GM23338 (cell line): ENCODE results near the gene DCDC1. TPM values are rescaled to one million over a fixed set of nuclear protein-coding genes. Genes with fewer than 3 reads are reported as not detected.

Source experiments
- ATAC-seq: fragments of 200-7000 bp; cut with Tn5 transposase; 3 replicates; pipeline ENCODE4 v1.9.1; 2020
- DNase-seq: peaks from one replicate; pipeline ENCODE4 v3.0.0-alpha.2; 2015; ENCODE audit warnings: low spot score
- H2AFZ ChIP-seq: fragments of 200-600 bp; sonication (generic); 2 replicates; pipeline ENCODE4 v1.8.0; 2016; ENCODE audit warnings: antibody characterized with exemption, mild to moderate bottlenecking, moderate library complexity
- H3F3A ChIP-seq: fragments of 200-600 bp; sonication (generic); replicated peaks from 2 replicates; pipeline ENCODE4 v1.8.0; 2017; ENCODE audit warnings: antibody characterized with exemption, mixed run types, low read depth
- H3K27ac ChIP-seq: fragments of 200-600 bp; sonication (generic); 2 replicates; pipeline ENCODE4 v1.6.1; 2016; ENCODE audit warnings: low read depth
- H3K27me3 ChIP-seq: fragments of 200-600 bp; sonication (generic); 2 replicates; pipeline ENCODE4 v1.8.0; 2016; ENCODE audit warnings: mild to moderate bottlenecking, mixed run types, moderate library complexity; ENCODE audit not compliant: insufficient read depth
- H3K36me3 ChIP-seq: fragments of 200-600 bp; sonication (generic); 2 replicates; pipeline ENCODE4 v1.8.0; 2016; ENCODE audit warnings: mild to moderate bottlenecking; ENCODE audit not compliant: insufficient read depth
- H3K4me1 ChIP-seq: fragments of 200-600 bp; sonication (generic); 2 replicates; pipeline ENCODE4 v1.8.0; 2016; ENCODE audit warnings: mild to moderate bottlenecking, moderate library complexity; ENCODE audit not compliant: insufficient read depth
- H3K4me2 ChIP-seq: fragments of 200-600 bp; sonication (generic); 2 replicates; pipeline ENCODE4 v1.7.1; 2017; ENCODE audit warnings: mixed run types
- H3K4me3 ChIP-seq: fragments of 200-600 bp; sonication (generic); 2 replicates; pipeline ENCODE4 v1.6.1; 2016; ENCODE audit warnings: mixed run types
- H3K79me2 ChIP-seq: fragments of 200-600 bp; sonication (generic); replicated peaks from 2 replicates; pipeline ENCODE4 v1.8.0; 2017; ENCODE audit warnings: mild to moderate bottlenecking; ENCODE audit not compliant: insufficient read depth
- H3K9me2 ChIP-seq: fragments of 200-600 bp; sonication (generic); 2 replicates; pipeline ENCODE4 v1.8.0; 2017; ENCODE audit not compliant: insufficient read depth
- H4K20me1 ChIP-seq: fragments of 200-600 bp; sonication (generic); replicated peaks from 2 replicates; pipeline ENCODE4 v1.8.0; 2017; ENCODE audit warnings: mild to moderate bottlenecking; ENCODE audit not compliant: insufficient read depth
- H3K27ac Mint-ChIP-seq: 2 replicates; pipeline ENCODE4 v1.8.0; 2020; ENCODE audit warnings: inconsistent platforms, mild to moderate bottlenecking, moderate library complexity, mixed read lengths
- H3K27me3 Mint-ChIP-seq: 3 replicates; pipeline ENCODE4 v1.8.0; 2022; ENCODE audit warnings: low read depth, mild to moderate bottlenecking, moderate library complexity, mixed read lengths, inconsistent platforms; ENCODE audit not compliant: insufficient read depth, poor library complexity
- H3K36me3 Mint-ChIP-seq: 3 replicates; pipeline ENCODE4 v1.8.0; 2021; ENCODE audit warnings: low read depth, mild to moderate bottlenecking, inconsistent platforms, moderate library complexity, mixed read lengths
- H3K4me1 Mint-ChIP-seq: 3 replicates; pipeline ENCODE4 v1.8.0; 2020; ENCODE audit warnings: mild to moderate bottlenecking, inconsistent platforms, mixed read lengths
- H3K4me3 Mint-ChIP-seq: 3 replicates; pipeline ENCODE4 v1.8.0; 2021; ENCODE audit warnings: moderate library complexity, mild to moderate bottlenecking, inconsistent platforms, mixed read lengths
- H3K9me3 Mint-ChIP-seq: 3 replicates; pipeline ENCODE4 v1.8.0; 2020; ENCODE audit warnings: moderate library complexity, mild to moderate bottlenecking, inconsistent platforms, mixed read lengths
- CREB1 ChIP-seq: fragments of 250-450 bp; sonication (Bioruptor Pico); IDR thresholded peaks from 2 replicates; pipeline ENCODE4 v1.5.0; 2020; ENCODE audit warnings: low read depth, mild to moderate bottlenecking, moderate library complexity
- EZH2 ChIP-seq: fragments of 200-600 bp; sonication (generic); IDR thresholded peaks from one replicate; pipeline ENCODE4 v1.8.0; 2017; ENCODE audit warnings: antibody characterized with exemption, mild to moderate bottlenecking, low read depth; ENCODE audit not compliant: unreplicated experiment
- EZH2phosphoT487 ChIP-seq: fragments of 200-600 bp; sonication (generic); IDR thresholded peaks from one replicate; pipeline ENCODE4 v1.8.1; 2018; ENCODE audit warnings: antibody characterized with exemption; ENCODE audit not compliant: unreplicated experiment
- JUNB ChIP-seq: IDR thresholded peaks from one replicate; pipeline ENCODE4 v1.6.1; 2016; ENCODE audit warnings: antibody characterized with exemption; ENCODE audit not compliant: unreplicated experiment
- NANOG ChIP-seq: IDR thresholded peaks from 2 replicates; pipeline ENCODE4 v1.6.1; 2016; ENCODE audit warnings: antibody characterized with exemption, borderline replicate concordance
- POLR2AphosphoS5 ChIP-seq: IDR thresholded peaks from 2 replicates; pipeline ENCODE4 v1.6.1; 2016; ENCODE audit warnings: antibody characterized with exemption, low read depth
- ZNF114 ChIP-seq: fragments of 250-450 bp; sonication (Bioruptor Pico); IDR thresholded peaks from 2 replicates; pipeline ENCODE4 v1.5.0; 2020; ENCODE audit warnings: mild to moderate bottlenecking, moderate library complexity
- ZNF331 ChIP-seq: fragments of 250-450 bp; sonication (Bioruptor Pico); IDR thresholded peaks from 2 replicates; pipeline ENCODE4 v1.5.0; 2020; ENCODE audit warnings: low read depth, mild to moderate bottlenecking, moderate library complexity
- polyA plus RNA-seq: library from polyadenylated mRNA; unstranded; fragments of >200 nt; fragmentation: Nextera tagmentation; extraction: Ambion mirVana; gene quantifications from 2 replicates; pipeline ENCODE4 v1.2.1, GENCODE V29; 2016
- total RNA-seq: library from RNA; depleted of rRNA; stranded (reverse); fragments of >200 nt; shearing (Covaris generic); gene quantifications from 2 replicates; pipeline ENCODE4 v1.2.3, GENCODE V29; 2014
- TF ChIP-seq, protein P1 (sequence below), 2 experiments: fragments of 200-600 bp in 1 of 2; sonication (generic) in 1 of 2; conservative IDR thresholded peaks; 2 replicates each; pipeline versions ENCODE4 v1.5.1 to v1.6.1; 2016 to 2017; ENCODE audit warnings: antibody characterized with exemption in 2 of 2, low read depth in 2 of 2, mild to moderate bottlenecking in 2 of 2, moderate library complexity in 1 of 2
- TF ChIP-seq, protein P2 (sequence below): IDR thresholded peaks from 2 replicates; pipeline ENCODE4 v1.6.1; 2016; ENCODE audit warnings: antibody characterized with exemption
- TF ChIP-seq, protein P3 (sequence below): IDR thresholded peaks from one replicate; pipeline ENCODE4 v1.6.1; 2018; ENCODE audit warnings: antibody characterized with exemption; ENCODE audit not compliant: unreplicated experiment
- TF ChIP-seq, protein P4 (sequence below): fragments of 250-450 bp; sonication (Bioruptor Pico); IDR thresholded peaks from 2 replicates; pipeline ENCODE4 v1.5.0; 2020; ENCODE audit warnings: mild to moderate bottlenecking, moderate library complexity

Gene DCDC1
- total and polyA plus RNA-seq, 2 experiments from 2014 or later, result 0.56 to 0.58 TPM

DNA sequence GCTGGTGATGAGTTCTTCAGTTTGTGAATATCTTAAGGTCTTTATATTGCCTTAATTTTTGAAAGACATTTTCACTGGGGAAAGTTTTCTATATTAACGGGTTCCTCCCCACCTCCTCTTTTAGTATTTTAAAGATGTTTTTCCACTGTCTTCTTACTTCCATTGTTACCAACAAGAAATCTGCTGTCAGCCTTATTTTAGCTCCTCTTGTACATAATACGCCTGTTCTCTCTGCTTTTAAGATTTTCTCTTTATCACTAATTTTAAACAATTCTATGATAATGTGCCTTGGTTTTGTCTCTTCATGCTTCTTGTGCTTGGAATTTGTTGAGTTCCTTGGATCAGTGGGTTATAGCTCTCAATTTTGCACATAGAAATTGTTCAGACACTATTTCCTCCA lies 280.4 kb downstream of the DCDC1 start (continued):
- TF ChIP-seq, protein P1, sequence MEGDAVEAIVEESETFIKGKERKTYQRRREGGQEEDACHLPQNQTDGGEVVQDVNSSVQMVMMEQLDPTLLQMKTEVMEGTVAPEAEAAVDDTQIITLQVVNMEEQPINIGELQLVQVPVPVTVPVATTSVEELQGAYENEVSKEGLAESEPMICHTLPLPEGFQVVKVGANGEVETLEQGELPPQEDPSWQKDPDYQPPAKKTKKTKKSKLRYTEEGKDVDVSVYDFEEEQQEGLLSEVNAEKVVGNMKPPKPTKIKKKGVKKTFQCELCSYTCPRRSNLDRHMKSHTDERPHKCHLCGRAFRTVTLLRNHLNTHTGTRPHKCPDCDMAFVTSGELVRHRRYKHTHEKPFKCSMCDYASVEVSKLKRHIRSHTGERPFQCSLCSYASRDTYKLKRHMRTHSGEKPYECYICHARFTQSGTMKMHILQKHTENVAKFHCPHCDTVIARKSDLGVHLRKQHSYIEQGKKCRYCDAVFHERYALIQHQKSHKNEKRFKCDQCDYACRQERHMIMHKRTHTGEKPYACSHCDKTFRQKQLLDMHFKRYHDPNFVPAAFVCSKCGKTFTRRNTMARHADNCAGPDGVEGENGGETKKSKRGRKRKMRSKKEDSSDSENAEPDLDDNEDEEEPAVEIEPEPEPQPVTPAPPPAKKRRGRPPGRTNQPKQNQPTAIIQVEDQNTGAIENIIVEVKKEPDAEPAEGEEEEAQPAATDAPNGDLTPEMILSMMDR (conservative IDR thresholded peaks at IDR 0.05; ENCODE audit: low read depth in 2 of 2), result no peak
- TF ChIP-seq NANOG (no peak), EZH2phosphoT487 (no peak), ZNF114 (CRISPR knock-in tag) (no peak), POLR2AphosphoS5 (no peak), EZH2 (no peak), JUNB (no peak), CREB1 (CRISPR knock-in tag) (no peak)
- TF ChIP-seq, protein P2, sequence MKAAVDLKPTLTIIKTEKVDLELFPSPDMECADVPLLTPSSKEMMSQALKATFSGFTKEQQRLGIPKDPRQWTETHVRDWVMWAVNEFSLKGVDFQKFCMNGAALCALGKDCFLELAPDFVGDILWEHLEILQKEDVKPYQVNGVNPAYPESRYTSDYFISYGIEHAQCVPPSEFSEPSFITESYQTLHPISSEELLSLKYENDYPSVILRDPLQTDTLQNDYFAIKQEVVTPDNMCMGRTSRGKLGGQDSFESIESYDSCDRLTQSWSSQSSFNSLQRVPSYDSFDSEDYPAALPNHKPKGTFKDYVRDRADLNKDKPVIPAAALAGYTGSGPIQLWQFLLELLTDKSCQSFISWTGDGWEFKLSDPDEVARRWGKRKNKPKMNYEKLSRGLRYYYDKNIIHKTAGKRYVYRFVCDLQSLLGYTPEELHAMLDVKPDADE, result no peak
- TF ChIP-seq, protein P3, sequence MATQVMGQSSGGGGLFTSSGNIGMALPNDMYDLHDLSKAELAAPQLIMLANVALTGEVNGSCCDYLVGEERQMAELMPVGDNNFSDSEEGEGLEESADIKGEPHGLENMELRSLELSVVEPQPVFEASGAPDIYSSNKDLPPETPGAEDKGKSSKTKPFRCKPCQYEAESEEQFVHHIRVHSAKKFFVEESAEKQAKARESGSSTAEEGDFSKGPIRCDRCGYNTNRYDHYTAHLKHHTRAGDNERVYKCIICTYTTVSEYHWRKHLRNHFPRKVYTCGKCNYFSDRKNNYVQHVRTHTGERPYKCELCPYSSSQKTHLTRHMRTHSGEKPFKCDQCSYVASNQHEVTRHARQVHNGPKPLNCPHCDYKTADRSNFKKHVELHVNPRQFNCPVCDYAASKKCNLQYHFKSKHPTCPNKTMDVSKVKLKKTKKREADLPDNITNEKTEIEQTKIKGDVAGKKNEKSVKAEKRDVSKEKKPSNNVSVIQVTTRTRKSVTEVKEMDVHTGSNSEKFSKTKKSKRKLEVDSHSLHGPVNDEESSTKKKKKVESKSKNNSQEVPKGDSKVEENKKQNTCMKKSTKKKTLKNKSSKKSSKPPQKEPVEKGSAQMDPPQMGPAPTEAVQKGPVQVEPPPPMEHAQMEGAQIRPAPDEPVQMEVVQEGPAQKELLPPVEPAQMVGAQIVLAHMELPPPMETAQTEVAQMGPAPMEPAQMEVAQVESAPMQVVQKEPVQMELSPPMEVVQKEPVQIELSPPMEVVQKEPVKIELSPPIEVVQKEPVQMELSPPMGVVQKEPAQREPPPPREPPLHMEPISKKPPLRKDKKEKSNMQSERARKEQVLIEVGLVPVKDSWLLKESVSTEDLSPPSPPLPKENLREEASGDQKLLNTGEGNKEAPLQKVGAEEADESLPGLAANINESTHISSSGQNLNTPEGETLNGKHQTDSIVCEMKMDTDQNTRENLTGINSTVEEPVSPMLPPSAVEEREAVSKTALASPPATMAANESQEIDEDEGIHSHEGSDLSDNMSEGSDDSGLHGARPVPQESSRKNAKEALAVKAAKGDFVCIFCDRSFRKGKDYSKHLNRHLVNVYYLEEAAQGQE, result no peak

DNA sequence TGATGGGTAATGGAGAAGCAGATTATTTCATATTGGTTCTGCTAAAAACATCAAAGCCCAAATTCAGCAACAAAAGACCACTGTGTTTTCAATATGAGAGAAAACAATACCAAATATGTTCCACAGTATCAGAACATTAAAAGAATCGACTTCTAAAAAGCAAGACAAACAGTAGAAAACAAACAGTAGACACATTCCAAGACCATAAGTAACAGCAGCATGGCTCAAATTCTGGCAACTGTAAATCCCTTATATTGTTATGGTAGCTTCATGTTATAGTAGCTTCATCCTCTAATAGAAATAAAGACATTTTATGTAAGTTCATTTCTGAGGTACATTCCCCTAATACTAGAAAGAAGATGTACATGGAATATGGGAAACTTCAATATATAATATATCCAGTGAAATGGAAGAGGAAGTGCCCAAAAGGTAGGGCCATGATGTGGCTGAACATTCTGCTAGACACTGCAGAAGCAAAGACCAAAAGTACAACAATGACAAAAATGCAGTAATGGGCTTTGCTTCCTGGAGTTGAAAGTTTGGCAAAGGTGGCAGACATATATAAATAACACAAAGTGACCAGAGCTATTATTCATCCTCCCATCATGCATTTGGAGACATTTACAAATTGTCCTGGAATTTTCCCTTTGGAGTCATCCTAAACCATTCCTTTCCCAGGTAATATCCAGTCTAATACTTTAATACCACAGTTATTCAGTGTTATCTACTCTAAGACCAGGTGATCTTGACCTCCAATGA lies 299.9 kb downstream of the DCDC1 start:
- H3K9me2 ChIP-seq, result no peaks in the 10 kb centered on the region
- H3K27me3 ChIP-seq, result no peaks in the 10 kb centered on the region
- no peak overlapping the region for H3K27ac Mint-ChIP-seq
- no peaks in the 10 kb centered on the region for H3K36me3 Mint-ChIP-seq
- H3K79me2 ChIP-seq, result no peaks in the 10 kb centered on the region
- H2AFZ ChIP-seq, result no peak overlapping the region
- DNase-seq, result no peak
- H3K4me1 Mint-ChIP-seq, result peaks cover 5% of the 10 kb centered on the region
- no peak overlapping the region for H3K4me3 Mint-ChIP-seq
- no peak overlapping the region for H3K4me3 ChIP-seq
- no peaks in the 10 kb centered on the region for H4K20me1 ChIP-seq
- ATAC-seq, result no peak
- no peaks in the 10 kb centered on the region for H3F3A ChIP-seq
- no peaks in the 10 kb centered on the region for H3K27me3 Mint-ChIP-seq
- H3K36me3 ChIP-seq, result no peaks in the 10 kb centered on the region
- H3K4me2 ChIP-seq, result no peak overlapping the region
- H3K9me3 Mint-ChIP-seq, result no peaks in the 10 kb centered on the region
- 0 out of 2 replicates have a peak, but pooled peaks cover 5% of the 10 kb centered on the region for H3K4me1 ChIP-seq
- no peak overlapping the region for H3K27ac ChIP-seq
- TF ChIP-seq ZNF331 (no peak), ZNF114 (CRISPR knock-in tag) (no peak), POLR2AphosphoS5 (no peak), EZH2 (no peak)
- TF ChIP-seq, protein P4, sequence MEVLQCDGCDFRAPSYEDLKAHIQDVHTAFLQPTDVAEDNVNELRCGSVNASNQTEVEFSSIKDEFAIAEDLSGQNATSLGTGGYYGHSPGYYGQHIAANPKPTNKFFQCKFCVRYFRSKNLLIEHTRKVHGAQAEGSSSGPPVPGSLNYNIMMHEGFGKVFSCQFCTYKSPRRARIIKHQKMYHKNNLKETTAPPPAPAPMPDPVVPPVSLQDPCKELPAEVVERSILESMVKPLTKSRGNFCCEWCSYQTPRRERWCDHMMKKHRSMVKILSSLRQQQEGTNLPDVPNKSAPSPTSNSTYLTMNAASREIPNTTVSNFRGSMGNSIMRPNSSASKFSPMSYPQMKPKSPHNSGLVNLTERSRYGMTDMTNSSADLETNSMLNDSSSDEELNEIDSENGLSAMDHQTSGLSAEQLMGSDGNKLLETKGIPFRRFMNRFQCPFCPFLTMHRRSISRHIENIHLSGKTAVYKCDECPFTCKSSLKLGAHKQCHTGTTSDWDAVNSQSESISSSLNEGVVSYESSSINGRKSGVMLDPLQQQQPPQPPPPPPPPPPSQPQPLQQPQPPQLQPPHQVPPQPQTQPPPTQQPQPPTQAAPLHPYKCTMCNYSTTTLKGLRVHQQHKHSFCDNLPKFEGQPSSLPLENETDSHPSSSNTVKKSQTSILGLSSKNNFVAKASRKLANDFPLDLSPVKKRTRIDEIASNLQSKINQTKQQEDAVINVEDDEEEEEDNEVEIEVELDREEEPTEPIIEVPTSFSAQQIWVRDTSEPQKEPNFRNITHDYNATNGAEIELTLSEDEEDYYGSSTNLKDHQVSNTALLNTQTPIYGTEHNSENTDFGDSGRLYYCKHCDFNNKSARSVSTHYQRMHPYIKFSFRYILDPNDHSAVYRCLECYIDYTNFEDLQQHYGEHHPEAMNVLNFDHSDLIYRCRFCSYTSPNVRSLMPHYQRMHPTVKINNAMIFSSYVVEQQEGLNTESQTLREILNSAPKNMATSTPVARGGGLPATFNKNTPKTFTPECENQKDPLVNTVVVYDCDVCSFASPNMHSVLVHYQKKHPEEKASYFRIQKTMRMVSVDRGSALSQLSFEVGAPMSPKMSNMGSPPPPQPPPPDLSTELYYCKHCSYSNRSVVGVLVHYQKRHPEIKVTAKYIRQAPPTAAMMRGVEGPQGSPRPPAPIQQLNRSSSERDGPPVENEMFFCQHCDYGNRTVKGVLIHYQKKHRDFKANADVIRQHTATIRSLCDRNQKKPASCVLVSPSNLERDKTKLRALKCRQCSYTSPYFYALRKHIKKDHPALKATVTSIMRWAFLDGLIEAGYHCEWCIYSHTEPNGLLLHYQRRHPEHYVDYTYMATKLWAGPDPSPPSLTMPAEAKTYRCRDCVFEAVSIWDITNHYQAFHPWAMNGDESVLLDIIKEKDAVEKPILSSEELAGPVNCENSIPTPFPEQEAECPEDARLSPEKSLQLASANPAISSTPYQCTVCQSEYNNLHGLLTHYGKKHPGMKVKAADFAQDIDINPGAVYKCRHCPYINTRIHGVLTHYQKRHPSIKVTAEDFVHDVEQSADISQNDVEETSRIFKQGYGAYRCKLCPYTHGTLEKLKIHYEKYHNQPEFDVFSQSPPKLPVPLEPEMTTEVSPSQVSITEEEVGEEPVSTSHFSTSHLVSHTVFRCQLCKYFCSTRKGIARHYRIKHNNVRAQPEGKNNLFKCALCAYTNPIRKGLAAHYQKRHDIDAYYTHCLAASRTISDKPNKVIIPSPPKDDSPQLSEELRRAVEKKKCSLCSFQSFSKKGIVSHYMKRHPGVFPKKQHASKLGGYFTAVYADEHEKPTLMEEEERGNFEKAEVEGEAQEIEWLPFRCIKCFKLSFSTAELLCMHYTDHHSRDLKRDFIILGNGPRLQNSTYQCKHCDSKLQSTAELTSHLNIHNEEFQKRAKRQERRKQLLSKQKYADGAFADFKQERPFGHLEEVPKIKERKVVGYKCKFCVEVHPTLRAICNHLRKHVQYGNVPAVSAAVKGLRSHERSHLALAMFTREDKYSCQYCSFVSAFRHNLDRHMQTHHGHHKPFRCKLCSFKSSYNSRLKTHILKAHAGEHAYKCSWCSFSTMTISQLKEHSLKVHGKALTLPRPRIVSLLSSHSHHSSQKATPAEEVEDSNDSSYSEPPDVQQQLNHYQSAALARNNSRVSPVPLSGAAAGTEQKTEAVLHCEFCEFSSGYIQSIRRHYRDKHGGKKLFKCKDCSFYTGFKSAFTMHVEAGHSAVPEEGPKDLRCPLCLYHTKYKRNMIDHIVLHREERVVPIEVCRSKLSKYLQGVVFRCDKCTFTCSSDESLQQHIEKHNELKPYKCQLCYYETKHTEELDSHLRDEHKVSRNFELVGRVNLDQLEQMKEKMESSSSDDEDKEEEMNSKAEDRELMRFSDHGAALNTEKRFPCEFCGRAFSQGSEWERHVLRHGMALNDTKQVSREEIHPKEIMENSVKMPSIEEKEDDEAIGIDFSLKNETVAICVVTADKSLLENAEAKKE (CRISPR knock-in tag), result no peak
